Mammary microvascular endothelial cell (primary cell): ENCODE data around the gene BCO2. TPM values are rescaled to one million over a fixed set of nuclear protein-coding genes. Genes with fewer than 3 reads are reported as not detected.

Experiments used
- total RNA-seq: library from RNA; depleted of rRNA; stranded (reverse); fragments of >200 nt; gene quantifications from 2 replicates; pipeline ENCODE4 v1.2.3, GENCODE V29; 2015

Gene BCO2, protein sequence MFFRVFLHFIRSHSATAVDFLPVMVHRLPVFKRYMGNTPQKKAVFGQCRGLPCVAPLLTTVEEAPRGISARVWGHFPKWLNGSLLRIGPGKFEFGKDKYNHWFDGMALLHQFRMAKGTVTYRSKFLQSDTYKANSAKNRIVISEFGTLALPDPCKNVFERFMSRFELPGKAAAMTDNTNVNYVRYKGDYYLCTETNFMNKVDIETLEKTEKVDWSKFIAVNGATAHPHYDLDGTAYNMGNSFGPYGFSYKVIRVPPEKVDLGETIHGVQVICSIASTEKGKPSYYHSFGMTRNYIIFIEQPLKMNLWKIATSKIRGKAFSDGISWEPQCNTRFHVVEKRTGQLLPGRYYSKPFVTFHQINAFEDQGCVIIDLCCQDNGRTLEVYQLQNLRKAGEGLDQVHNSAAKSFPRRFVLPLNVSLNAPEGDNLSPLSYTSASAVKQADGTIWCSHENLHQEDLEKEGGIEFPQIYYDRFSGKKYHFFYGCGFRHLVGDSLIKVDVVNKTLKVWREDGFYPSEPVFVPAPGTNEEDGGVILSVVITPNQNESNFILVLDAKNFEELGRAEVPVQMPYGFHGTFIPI
- total RNA-seq: 0.40 and 0.44 TPM in 2 replicates

DNA sequence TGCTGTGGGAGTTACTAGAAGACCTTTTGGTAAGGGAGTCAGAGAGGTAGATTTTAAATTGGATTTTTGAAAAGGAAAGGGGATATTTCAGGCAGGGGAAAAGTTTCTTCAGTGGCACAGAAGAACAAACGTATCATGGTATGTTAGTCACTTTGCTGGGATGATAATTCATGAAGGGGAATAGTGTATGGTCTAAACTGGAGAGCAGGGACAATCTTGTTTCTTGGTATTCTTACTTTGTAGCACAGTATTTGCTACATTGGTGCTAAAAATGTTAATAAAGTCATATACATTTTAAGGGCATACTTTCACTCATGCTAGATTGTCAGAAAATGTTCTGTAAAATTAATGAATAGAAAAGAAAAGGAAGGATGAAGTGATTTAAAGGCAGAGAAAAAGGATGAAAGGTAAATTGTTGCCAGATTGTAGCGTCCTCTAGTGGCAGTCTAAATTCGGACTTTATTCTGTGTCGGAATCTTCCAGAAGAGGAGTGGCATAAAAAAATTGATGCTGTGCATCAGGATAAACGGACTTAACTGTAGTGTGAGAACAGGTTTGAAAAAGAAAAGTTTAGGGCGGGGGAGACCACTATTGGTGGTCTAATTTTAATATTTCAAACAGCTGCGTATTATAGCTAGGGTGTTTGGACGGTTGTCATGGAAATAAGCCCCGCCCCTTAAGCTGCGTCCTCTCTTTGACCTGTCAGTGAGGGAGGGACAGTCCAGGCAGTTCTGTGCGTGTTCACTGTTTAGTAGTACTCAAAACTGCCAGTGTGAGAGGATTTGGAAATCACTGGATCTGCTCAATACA, at the start of gene BCO2:
Gene BCO2 (plus strand): TSS at position 724 of the 810 bp plus-strand sequence. CDS start 90 bp downstream, outside the sequence.

DNA sequence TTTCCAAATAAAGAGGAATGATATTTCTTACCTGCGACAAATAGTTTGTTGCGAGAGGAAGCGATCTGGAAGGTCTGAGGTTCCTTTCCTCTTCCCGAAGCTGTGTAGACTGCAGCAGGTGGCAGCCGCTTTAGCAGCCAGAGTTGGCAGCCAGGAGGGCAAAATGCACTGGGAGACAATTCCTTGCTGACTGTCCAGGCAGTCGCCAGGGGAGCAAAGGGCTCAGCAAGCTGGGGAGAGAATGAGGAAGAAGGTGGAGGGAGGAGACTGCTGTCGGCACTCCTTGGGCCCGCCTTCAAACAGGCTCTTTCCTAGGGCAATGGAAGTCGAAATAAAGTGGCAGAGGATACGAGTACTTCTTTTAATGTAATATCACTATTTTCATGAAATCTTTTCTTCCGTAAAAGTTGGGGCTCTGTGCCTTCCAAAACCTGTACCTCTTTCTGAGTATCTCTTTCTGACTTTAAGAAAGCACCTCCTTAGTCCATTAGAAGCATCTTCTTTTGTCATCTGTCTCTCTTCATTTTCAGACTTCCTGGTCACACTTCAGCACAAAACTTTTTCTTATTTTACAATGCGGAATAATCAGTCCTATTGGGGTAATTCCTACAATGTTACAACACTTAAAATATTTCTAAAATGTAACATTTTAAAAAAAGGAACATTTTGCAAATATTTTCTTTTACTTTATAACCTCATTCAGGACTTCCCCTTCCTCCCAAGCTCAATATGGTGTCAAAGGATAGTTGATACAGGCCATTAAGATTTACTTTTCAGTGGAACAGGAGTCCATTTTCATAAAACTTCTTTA, 11.2 kb upstream of the BCO2 start, which contains the start of gene IL18:
Gene IL18 (minus strand): TSS at position 220 of the 811 bp plus-strand sequence. CDS start 9,041 bp downstream, outside the sequence.

DNA sequence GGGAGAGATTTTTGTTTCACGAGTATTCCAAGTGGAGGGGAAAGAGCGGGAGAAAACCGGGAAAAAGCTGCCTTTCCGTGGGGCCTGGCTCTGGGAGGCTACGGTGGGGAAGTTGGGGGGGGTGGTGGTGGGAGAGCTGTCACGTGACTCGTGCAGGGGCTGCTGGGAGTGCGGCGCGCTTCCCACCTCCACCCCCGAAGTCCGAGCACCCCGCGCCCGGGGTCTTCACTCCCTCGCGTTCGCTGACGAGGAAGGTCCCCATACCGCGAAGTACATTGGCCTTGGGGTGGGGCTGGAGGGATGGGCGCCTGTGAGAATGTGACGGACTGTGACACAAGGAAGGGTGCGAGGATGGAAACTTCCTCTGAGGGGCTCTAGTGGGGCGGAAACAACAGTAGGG, 8.2 kb upstream of the BCO2 start, which contains the start of gene TEX12:
Gene TEX12 (plus strand): TSS at position 228 of the 400 bp plus-strand sequence. CDS start 1,897 bp downstream, outside the sequence.

DNA sequence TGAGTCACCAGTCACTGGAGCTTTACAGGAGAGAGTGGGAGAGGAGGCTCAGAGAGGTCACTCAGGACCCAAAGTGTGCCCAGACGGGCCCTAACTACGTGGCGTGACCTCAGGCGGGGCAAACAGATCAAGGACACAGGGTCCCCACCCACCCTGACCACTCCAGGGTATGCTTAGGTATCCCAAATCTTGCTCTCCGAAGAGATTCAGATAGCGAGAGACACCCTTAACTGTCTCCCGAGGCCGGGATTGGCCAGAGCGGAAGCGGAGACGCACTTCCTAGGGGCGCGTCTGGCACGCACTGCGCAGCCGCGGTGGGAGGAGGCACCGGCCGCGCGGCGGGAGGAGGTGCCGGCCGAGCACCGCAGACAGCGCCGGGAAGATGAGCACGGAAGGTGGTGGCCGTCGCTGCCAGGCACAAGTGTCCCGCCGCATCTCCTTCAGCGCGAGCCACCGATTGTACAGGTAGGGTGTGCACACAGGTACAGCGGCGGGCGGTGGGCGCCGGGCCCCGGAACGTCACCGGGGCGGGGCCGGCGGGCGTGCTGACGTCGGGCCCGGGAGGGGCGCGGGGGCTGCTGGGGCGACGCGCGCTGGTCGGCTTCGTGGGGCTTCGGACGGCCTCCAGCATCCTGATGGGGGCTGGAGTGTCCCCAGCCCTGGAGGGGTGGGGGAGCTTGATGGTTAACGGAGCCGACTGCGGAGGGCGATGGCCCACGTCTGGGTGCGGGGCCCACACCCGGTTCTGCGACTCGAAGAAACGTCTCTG, 50.9 kb downstream of the BCO2 start, which contains the start of gene PTS:
Gene PTS (plus strand): TSS at position 367 of the 769 bp plus-strand sequence. CDS start 16 bp downstream, at position 383.

DNA sequence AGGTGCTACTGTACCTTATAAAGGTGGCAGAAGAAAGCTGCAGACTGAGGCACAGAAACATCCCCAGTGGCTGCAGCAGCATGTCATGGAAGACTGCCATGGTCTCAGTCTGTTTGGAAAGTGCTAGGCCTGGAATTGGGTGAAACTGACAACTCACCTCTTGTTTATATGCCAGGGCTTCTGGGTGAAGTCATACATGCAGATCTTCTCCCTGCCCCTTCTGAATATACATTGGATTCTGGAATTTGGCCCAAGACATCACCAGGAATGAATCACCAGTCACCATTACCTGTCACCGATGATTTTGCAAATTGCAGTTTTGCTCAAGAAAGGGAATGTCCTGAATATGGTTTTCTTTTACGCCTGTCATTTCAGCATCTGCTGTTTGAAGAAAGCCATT, 85.2 kb downstream of the BCO2 start, which contains the start of gene PLET1:
Gene PLET1 (minus strand): TSS at position 371 of the 400 bp plus-strand sequence. CDS start 271 bp downstream, at position 100.

Other genes starting within 250 kb of the BCO2 start
- 8.7 TPM in 2 replicates for gene DIXDC1, start 238.2 kb upstream of the BCO2 start, total RNA-seq
- gene DLAT, start 150.1 kb upstream of the BCO2 start, total RNA-seq: 41.2 and 46.1 TPM in 2 replicates
- 0.64 and 1.9 TPM in 2 replicates for gene PIH1D2, start 101.5 kb upstream of the BCO2 start, total RNA-seq
- gene NKAPD1, start 101.2 kb upstream of the BCO2 start, total RNA-seq: 8.3 and 9.2 TPM in 2 replicates
- gene TIMM8B, start 88.8 kb upstream of the BCO2 start, total RNA-seq: 54.6 and 67.4 TPM in 2 replicates
- gene SDHD, start 88.6 kb upstream of the BCO2 start, total RNA-seq: 96.6 and 117 TPM in 2 replicates
- 0.13 and 1.5 TPM in 2 replicates for gene IL18, start 11.4 kb upstream of the BCO2 start, total RNA-seq
- 0.25 TPM in 1 of 2 replicates, not detected in the other for gene TEX12, start 8.1 kb upstream of the BCO2 start, total RNA-seq
- 28.0 and 33.9 TPM in 2 replicates for gene PTS, start 50.9 kb downstream of the BCO2 start, total RNA-seq
- not detected in 2 replicates for gene PLET1, start 85.3 kb downstream of the BCO2 start, total RNA-seq